ENCODE measurements around the gene QSOX1.

DNA sequence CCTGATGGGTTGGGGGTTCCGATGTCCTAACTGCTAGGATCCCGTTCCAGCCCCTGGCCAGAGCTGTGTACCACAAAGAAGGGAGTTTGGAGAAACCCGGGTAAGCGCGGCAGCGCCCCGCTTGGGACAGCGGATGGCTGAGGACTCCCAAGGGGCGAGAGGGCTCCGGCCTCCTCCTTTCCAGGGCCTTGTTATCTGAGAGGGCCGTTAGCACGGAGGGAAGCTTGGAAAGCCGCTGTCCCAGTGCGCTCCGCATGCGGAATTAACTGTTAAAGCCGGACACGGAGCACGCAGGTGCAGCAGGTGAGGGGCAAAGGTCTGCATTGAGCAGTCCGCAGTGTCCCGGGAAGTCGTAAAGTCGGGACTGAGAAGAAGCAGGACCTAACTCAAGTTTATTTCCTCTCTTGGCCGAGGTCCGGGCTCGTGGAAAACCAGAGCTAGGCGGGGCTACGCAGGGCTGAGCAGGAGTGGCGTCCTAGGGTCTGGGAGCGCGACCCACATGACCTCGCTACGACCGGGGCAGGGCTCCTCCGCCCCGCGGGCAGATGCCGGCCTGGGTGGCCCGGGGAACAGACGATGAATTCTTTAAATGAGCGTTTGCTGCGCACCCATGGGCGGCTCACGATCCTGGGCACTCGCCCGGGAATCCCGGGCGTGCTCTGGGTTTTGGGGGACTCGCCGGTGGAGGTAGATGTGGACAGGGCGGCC lies 79.9 kb downstream of the QSOX1 start:
- no peak for TF ChIP-seq POLR2A (IDR thresholded peaks at IDR 0.05)
- TF ChIP-seq, protein P1, sequence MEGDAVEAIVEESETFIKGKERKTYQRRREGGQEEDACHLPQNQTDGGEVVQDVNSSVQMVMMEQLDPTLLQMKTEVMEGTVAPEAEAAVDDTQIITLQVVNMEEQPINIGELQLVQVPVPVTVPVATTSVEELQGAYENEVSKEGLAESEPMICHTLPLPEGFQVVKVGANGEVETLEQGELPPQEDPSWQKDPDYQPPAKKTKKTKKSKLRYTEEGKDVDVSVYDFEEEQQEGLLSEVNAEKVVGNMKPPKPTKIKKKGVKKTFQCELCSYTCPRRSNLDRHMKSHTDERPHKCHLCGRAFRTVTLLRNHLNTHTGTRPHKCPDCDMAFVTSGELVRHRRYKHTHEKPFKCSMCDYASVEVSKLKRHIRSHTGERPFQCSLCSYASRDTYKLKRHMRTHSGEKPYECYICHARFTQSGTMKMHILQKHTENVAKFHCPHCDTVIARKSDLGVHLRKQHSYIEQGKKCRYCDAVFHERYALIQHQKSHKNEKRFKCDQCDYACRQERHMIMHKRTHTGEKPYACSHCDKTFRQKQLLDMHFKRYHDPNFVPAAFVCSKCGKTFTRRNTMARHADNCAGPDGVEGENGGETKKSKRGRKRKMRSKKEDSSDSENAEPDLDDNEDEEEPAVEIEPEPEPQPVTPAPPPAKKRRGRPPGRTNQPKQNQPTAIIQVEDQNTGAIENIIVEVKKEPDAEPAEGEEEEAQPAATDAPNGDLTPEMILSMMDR (IDR thresholded peaks at IDR 0.05), result no peak
- no peak for TF ChIP-seq POLR2AphosphoS5 (IDR thresholded peaks at IDR 0.05)
- no peak for TF ChIP-seq EP300 (IDR thresholded peaks at IDR 0.05)

Data from stomach (tissue), 4 donors.